ENCODE measurements around the gene TUSC2. TPM values are rescaled to one million over a fixed set of nuclear protein-coding genes. Genes with fewer than 3 reads are reported as not detected.

Gene TUSC2
- polyA plus RNA-seq, 3 donors: 23.4 to 26.4 (median 26.2) TPM

Other genes with a start within 250 kb of the TUSC2 start
- gene RBM5, start 239.3 kb downstream of the TUSC2 start, polyA plus RNA-seq (ENCODE audit: insufficient read length in 3 of 3): 100 to 1,000 TPM; 260 to 395 (median 268) TPM
- gene SEMA3F, start 172.9 kb downstream of the TUSC2 start, polyA plus RNA-seq (ENCODE audit: insufficient read length in 3 of 3): 10 to 100 TPM; 57.6 to 81.6 (median 63.1) TPM
- not detected for gene GNAT1, start 136.6 kb downstream of the TUSC2 start, polyA plus RNA-seq (ENCODE audit: insufficient read length in 3 of 3)
- gene SLC38A3, start 123.0 kb downstream of the TUSC2 start, polyA plus RNA-seq (ENCODE audit: insufficient read length in 3 of 3): 1 to 10 TPM; 7.2 to 7.3 (median 7.2) TPM
- gene GNAI2, start 92.0 kb downstream of the TUSC2 start, polyA plus RNA-seq (ENCODE audit: insufficient read length in 3 of 3): 100 to 1,000 TPM; 189 to 229 (median 189) TPM
- 100 to 1,000 TPM in 1 of 3 donors, 10 to 100 TPM in 2; 69.5 to 169 (median 95.4) TPM for gene SEMA3B, start 59.1 kb downstream of the TUSC2 start, polyA plus RNA-seq (ENCODE audit: insufficient read length in 3 of 3)
- gene LSMEM2, start 49.1 kb downstream of the TUSC2 start, polyA plus RNA-seq (ENCODE audit: insufficient read length in 3 of 3): under 1 TPM; 0.33 to 0.95 (median 0.45) TPM
- gene IFRD2, start 35.8 kb downstream of the TUSC2 start, polyA plus RNA-seq (ENCODE audit: insufficient read length in 3 of 3): 10 to 100 TPM; 38.6 to 50.0 (median 46.7) TPM
- 1 to 10 TPM; 2.9 to 5.5 (median 3.2) TPM for gene HYAL3, start 28.8 kb downstream of the TUSC2 start, polyA plus RNA-seq (ENCODE audit: insufficient read length in 3 of 3)
- gene NAA80, start 28.8 kb downstream of the TUSC2 start, polyA plus RNA-seq (ENCODE audit: insufficient read length in 3 of 3): 10 to 100 TPM in 2 of 3 donors, 1 to 10 TPM in 1; 7.2 to 12.8 (median 10.0) TPM
- gene HYAL1, start 24.6 kb downstream of the TUSC2 start, polyA plus RNA-seq (ENCODE audit: insufficient read length in 3 of 3): 1 to 10 TPM; 6.1 to 7.4 (median 7.2) TPM
- gene HYAL2, start 5.5 kb downstream of the TUSC2 start, polyA plus RNA-seq (ENCODE audit: insufficient read length in 3 of 3): 10 to 100 TPM; 57.0 to 86.5 (median 71.4) TPM
- 10 to 100 TPM; 16.4 to 22.2 (median 22.1) TPM for gene RASSF1, start 12.6 kb upstream of the TUSC2 start, polyA plus RNA-seq (ENCODE audit: insufficient read length in 3 of 3)
- 1 to 10 TPM; 2.9 to 3.9 (median 3.6) TPM for gene ZMYND10, start 17.5 kb upstream of the TUSC2 start, polyA plus RNA-seq (ENCODE audit: insufficient read length in 3 of 3)
- 10 to 100 TPM; 30.2 to 35.9 (median 30.5) TPM for gene NPRL2, start 22.6 kb upstream of the TUSC2 start, polyA plus RNA-seq (ENCODE audit: insufficient read length in 3 of 3)
- 10 to 100 TPM; 12.4 to 17.0 (median 13.4) TPM for gene CYB561D2, start 22.6 kb upstream of the TUSC2 start, polyA plus RNA-seq (ENCODE audit: insufficient read length in 3 of 3)
- gene TMEM115, start 31.3 kb upstream of the TUSC2 start, polyA plus RNA-seq (ENCODE audit: insufficient read length in 3 of 3): 10 to 100 TPM; 29.1 to 42.9 (median 39.4) TPM
- gene CACNA2D2, start 175.4 kb upstream of the TUSC2 start, polyA plus RNA-seq (ENCODE audit: insufficient read length in 3 of 3): 10 to 100 TPM; 14.0 to 17.2 (median 14.6) TPM
- 10 to 100 TPM; 16.0 to 19.6 (median 16.9) TPM for gene C3orf18, start 239.5 kb upstream of the TUSC2 start, polyA plus RNA-seq (ENCODE audit: insufficient read length in 3 of 3)
- 10 to 100 TPM; 21.9 to 34.0 (median 25.3) TPM for gene HEMK1, start 241.3 kb upstream of the TUSC2 start, polyA plus RNA-seq (ENCODE audit: insufficient read length in 3 of 3)